ENCODE measurements around the gene CNGB1.

- TF ChIP-seq EP300 (conservative IDR thresholded peaks at IDR 0.05; ENCODE audit: poor library complexity, severe bottlenecking) (no peak), EZH2 (IDR thresholded peaks at IDR 0.05; ENCODE audit: borderline replicate concordance, insufficient read depth, low read length, poor library complexity, severe bottlenecking) (no peak), TAF1 (IDR thresholded peaks at IDR 0.05; ENCODE audit: low read depth) (no peak), CTCF (IDR thresholded peaks at IDR 0.05; ENCODE audit: poor library complexity, severe bottlenecking) (no peak), SMC3 (conservative IDR thresholded peaks at IDR 0.05; ENCODE audit: poor library complexity) (no peak), REST (IDR thresholded peaks at IDR 0.05; ENCODE audit: borderline replicate concordance) (no peak)
These were observed 32.0 kb upstream of the CNGB1 start for GRCh38 chr16:58002936-58003335.

Measured in neural cell (in vitro differentiated cells).